ELF-1 (cell line): ENCODE data around the gene BICDL1.
"Not testable (repeated sequence)": the region's sequence is repeated elsewhere in the genome, so short reads cannot be mapped to it uniquely, and the experiment has no call there.

Experiments used
- DNase-seq: peaks from one replicate; pipeline ENCODE4 v3.0.0-alpha.2; 2016; ENCODE audit warnings: low read depth, low spot score

BICDL1 gene

GRCh38 chr12:120006258-120006975 lies 17.4 kb downstream of the BICDL1 start:
- no peak for DNase-seq

- no peak for DNase-seq
These were observed 18.2 kb downstream of the BICDL1 start for GRCh38 chr12:120007272-120007671.

GRCh38 chr12:120010661-120011230 lies 21.7 kb downstream of the BICDL1 start:
- no peak for DNase-seq

GRCh38 chr12:120012067-120012621 lies 23.1 kb downstream of the BICDL1 start:
- DNase-seq = no peak

GRCh38 chr12:120013659-120014380 lies 24.8 kb downstream of the BICDL1 start:
- DNase-seq = no peak

GRCh38 chr12:120014381-120014735 lies 25.3 kb downstream of the BICDL1 start:
- not testable (repeated sequence) for DNase-seq

GRCh38 chr12:120015313-120015712 lies 26.3 kb downstream of the BICDL1 start:
- no peak for DNase-seq

GRCh38 chr12:120016199-120016598 lies 27.2 kb downstream of the BICDL1 start:
- DNase-seq = not testable (repeated sequence)

- DNase-seq = no peak
These were observed 30.2 kb downstream of the BICDL1 start for GRCh38 chr12:120019197-120019596.

GRCh38 chr12:120019938-120020337 lies 30.9 kb downstream of the BICDL1 start:
- no peak for DNase-seq

GRCh38 chr12:120024193-120024592 lies 35.2 kb downstream of the BICDL1 start:
- no peak for DNase-seq

GRCh38 chr12:120025640-120026039 lies 36.6 kb downstream of the BICDL1 start:
- DNase-seq = no peak

- no peak for DNase-seq
These were observed 43.2 kb downstream of the BICDL1 start for GRCh38 chr12:120032242-120032641.

- DNase-seq = peak; percentile 22
These were observed 48.8 kb downstream of the BICDL1 start for GRCh38 chr12:120037851-120038250.

GRCh38 chr12:120039711-120040110 lies 50.7 kb downstream of the BICDL1 start:
- DNase-seq = no peak

GRCh38 chr12:120041386-120042231 lies 52.6 kb downstream of the BICDL1 start:
- DNase-seq = no peak

GRCh38 chr12:120045367-120045766 lies 56.3 kb downstream of the BICDL1 start:
- not testable (repeated sequence) for DNase-seq

GRCh38 chr12:120047072-120047471 lies 58.0 kb downstream of the BICDL1 start:
- DNase-seq = no peak

- DNase-seq = no peak
These were observed 59.2 kb downstream of the BICDL1 start for GRCh38 chr12:120048263-120048662.

- no peak for DNase-seq
These were observed 60.4 kb downstream of the BICDL1 start for GRCh38 chr12:120049426-120049825.

- DNase-seq = no peak
These were observed 62.5 kb downstream of the BICDL1 start for GRCh38 chr12:120051535-120051934.

GRCh38 chr12:120054293-120054692 lies 65.3 kb downstream of the BICDL1 start:
- DNase-seq = no peak
